ENCODE results near the gene COBLL1.

The COBLL1 gene

DNA sequence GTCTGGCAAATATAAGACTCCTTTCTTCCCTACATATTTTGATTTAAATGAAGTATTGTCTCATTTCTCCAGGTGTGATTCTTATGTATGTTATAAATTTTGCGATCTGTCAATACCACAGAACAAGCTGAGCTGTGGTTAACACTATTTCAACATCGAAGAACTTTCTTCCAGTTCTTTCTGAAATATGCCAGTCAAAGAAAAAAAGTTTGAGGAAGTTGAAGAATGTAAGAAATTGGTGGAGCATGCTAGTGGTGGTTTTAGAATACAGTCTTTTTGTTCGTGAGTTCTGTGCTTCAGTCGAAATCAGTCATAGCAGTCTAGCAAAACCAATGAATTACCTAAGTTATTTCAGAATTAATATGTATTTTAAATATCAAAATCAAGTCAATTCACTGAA lies 8.6 kb upstream of the COBLL1 start:
- no peak for DNase-seq (ENCODE audit: low read depth, low spot score)
- H3K27ac ChIP-seq (ENCODE audit: low read length), result no peak overlapping the region
- no peaks in the 10 kb centered on the region for H3K4me1 ChIP-seq (ENCODE audit: control insufficient read depth, insufficient read depth, low read length)
- no peak overlapping the region for H3K4me3 ChIP-seq (ENCODE audit: low read length)
- H3K9me3 ChIP-seq (ENCODE audit: control insufficient read depth, insufficient read depth, low read length), result no peaks in the 10 kb centered on the region
- no peaks in the 10 kb centered on the region for H3K36me3 ChIP-seq (ENCODE audit: control insufficient read depth, insufficient read depth, low read length)
- WGBS (ENCODE audit: insufficient coverage, insufficient read length), result no CpG with 5 or more reads among the region's 4 CpGs
- no peaks in the 10 kb centered on the region for H3K27me3 ChIP-seq (ENCODE audit: control insufficient read depth, insufficient read depth, low read length)

DNA sequence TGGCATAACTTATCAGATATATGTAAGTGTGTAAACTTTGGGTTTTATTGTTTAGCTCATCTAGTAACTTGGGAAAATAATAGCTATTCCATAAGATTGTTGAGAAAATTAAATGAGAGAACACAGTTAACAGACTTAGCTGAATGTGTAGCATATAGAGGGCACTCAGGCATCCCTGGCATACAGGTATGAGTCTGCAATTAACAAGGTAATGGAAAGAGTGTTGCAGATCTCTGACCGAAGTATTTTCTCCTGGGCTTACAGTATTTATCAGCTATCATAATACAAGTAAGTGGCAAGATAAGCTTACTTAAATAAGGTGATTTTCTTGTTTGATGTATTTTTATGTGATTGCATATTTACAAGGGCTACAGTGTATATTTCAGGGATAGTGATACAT lies 7.9 kb upstream of the COBLL1 start:
- H3K27me3 ChIP-seq (ENCODE audit: control insufficient read depth, insufficient read depth, low read length), result no peaks in the 10 kb centered on the region
- H3K4me1 ChIP-seq (ENCODE audit: control insufficient read depth, insufficient read depth, low read length), result no peaks in the 10 kb centered on the region
- no peaks in the 10 kb centered on the region for H3K36me3 ChIP-seq (ENCODE audit: control insufficient read depth, insufficient read depth, low read length)
- H3K9me3 ChIP-seq (ENCODE audit: control insufficient read depth, insufficient read depth, low read length), result no peaks in the 10 kb centered on the region
- H3K27ac ChIP-seq (ENCODE audit: low read length), result no peak overlapping the region
- H3K4me3 ChIP-seq (ENCODE audit: low read length), result no peak overlapping the region
- no CpG with 5 or more reads among the region's 1 CpG for WGBS (ENCODE audit: insufficient coverage, insufficient read length)
- no peak for DNase-seq (ENCODE audit: low read depth, low spot score)

DNA sequence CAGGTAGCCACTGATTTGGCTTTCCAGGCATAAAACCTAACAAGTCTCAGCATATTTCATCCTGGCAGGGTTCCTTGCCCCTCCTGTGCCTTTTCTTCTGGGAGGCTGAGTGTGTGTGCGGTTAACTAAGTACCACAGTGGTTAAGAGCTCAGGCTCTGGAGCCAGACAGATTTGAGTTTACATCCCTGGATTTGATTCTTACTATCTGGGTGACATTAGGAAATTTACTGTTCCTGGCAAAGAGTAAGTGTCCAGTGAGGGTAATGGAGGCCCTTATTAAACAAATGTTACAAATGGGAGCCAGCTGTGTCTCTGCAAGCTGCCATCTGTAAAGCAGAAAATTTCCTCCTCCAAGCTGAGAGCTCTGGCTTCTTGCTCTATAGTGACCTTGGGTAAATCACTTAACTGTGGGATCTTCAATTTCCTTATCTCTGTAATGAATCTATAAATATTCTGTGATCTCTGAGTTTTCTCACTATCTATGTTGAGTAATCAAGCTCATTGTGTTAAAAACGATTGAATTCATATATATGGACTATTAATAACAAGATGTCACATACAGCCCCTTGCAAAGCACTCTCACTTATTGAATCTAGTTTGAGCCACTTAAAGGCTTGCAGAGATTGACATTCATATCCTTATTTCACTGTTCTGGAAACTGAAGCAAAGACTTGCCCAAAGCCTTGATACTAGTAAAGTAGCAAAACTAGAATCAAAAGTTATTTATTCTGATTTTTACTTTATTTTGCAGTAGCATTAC lies 6.5 kb upstream of the COBLL1 start:
- Histone ChIP-seq H3K4me1 (ENCODE audit: control insufficient read depth, insufficient read depth, low read length) (no peaks in the 10 kb centered on the region), H3K27me3 (ENCODE audit: control insufficient read depth, insufficient read depth, low read length) (no peaks in the 10 kb centered on the region), H3K4me3 (ENCODE audit: low read length) (no peak overlapping the region), H3K9me3 (ENCODE audit: control insufficient read depth, insufficient read depth, low read length) (no peaks in the 10 kb centered on the region), H3K27ac (ENCODE audit: low read length) (no peak overlapping the region), H3K36me3 (ENCODE audit: control insufficient read depth, insufficient read depth, low read length) (no peaks in the 10 kb centered on the region)
- no peak for DNase-seq (ENCODE audit: low read depth, low spot score)
- no CpG with 5 or more reads among the region's 2 CpGs for WGBS (ENCODE audit: insufficient coverage, insufficient read length)

DNA sequence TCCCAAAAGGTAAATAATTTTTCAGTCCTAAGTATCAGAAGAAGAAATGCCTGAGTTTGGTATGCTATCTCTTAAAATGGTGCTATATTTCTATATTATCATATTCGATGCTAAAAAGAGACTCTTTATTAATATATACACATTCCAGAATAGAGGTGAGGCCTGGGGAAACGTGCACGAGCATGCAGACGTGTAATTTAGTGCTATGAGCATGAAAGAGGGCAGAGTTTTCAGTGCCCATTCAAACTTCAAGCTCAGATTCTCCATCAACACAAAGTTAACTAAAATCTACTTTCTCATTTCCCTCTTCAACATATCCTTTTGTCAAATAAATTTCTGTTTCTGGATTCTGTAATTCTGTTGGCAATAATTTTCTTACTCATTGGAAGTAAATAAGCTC lies 5.7 kb upstream of the COBLL1 start:
- H3K9me3 ChIP-seq (ENCODE audit: control insufficient read depth, insufficient read depth, low read length), result no peaks in the 10 kb centered on the region
- DNase-seq (ENCODE audit: low read depth, low spot score), result no peak
- H3K36me3 ChIP-seq (ENCODE audit: control insufficient read depth, insufficient read depth, low read length), result no peaks in the 10 kb centered on the region
- H3K27me3 ChIP-seq (ENCODE audit: control insufficient read depth, insufficient read depth, low read length), result no peaks in the 10 kb centered on the region
- WGBS (ENCODE audit: insufficient coverage, insufficient read length), result no CpG with 5 or more reads among the region's 4 CpGs
- H3K4me3 ChIP-seq (ENCODE audit: low read length), result no peak overlapping the region
- H3K27ac ChIP-seq (ENCODE audit: low read length), result no peak overlapping the region
- no peaks in the 10 kb centered on the region for H3K4me1 ChIP-seq (ENCODE audit: control insufficient read depth, insufficient read depth, low read length)

DNA sequence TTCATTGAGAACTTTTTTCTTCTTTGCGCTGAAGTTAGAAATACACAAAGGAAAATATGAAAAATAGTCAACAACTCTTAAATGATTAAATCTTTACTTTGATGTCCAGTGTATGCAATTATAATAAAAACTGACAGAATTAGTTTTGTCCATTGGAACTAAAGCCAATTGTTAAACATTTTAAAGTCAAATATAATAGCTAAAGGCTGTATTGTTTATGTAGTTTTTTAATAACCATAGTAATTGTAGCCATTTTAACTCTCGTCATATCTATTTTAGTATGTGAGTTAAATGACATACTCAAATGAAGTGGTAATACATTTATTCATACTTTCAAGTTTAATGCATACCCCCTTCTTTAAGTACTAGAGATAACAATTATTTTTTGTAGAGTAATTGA lies 4.7 kb upstream of the COBLL1 start:
- H3K27ac ChIP-seq (ENCODE audit: low read length), result no peak overlapping the region
- H3K36me3 ChIP-seq (ENCODE audit: control insufficient read depth, insufficient read depth, low read length), result no peaks in the 10 kb centered on the region
- no peaks in the 10 kb centered on the region for H3K9me3 ChIP-seq (ENCODE audit: control insufficient read depth, insufficient read depth, low read length)
- no peaks in the 10 kb centered on the region for H3K4me1 ChIP-seq (ENCODE audit: control insufficient read depth, insufficient read depth, low read length)
- no peak for DNase-seq (ENCODE audit: low read depth, low spot score)
- no peaks in the 10 kb centered on the region for H3K27me3 ChIP-seq (ENCODE audit: control insufficient read depth, insufficient read depth, low read length)
- H3K4me3 ChIP-seq (ENCODE audit: low read length), result no peak overlapping the region
- WGBS (ENCODE audit: insufficient coverage, insufficient read length), result no CpG with 5 or more reads among the region's 2 CpGs

DNA sequence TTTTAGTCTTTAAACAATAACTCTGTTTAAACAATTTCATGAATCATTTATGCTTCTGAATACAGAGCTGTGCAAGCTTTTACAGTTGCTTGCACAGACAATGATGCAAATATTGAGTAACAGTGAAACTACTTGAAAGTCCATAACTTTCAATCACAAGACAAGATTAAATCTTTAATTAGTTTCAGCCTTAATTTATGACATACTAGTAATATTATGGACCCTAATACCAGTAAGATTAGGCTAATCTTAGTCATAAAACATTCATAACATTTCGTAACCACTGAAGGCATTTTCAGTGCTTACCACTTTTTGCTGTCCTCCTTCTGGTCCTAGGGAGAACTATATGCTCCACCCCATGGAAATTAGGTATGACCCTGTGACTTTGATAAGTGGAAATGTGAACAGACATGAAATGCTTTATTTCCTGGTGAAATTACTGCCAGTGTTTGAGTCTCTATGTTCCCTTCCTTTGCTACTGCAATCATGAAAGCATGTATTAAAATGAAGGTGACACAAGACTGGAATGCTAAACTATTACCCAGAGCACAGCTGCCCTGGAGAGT lies 1.8 kb upstream of the COBLL1 start:
- Histone ChIP-seq H3K27ac (ENCODE audit: low read length) (no peak overlapping the region), H3K4me3 (ENCODE audit: low read length) (no peak overlapping the region), H3K9me3 (ENCODE audit: control insufficient read depth, insufficient read depth, low read length) (no peaks in the 10 kb centered on the region), H3K36me3 (ENCODE audit: control insufficient read depth, insufficient read depth, low read length) (no peaks in the 10 kb centered on the region), H3K4me1 (ENCODE audit: control insufficient read depth, insufficient read depth, low read length) (no peaks in the 10 kb centered on the region), H3K27me3 (ENCODE audit: control insufficient read depth, insufficient read depth, low read length) (no peaks in the 10 kb centered on the region)
- no peak for DNase-seq (ENCODE audit: low read depth, low spot score)
- no CpG with 5 or more reads among the region's 1 CpG for WGBS (ENCODE audit: insufficient coverage, insufficient read length)

DNA sequence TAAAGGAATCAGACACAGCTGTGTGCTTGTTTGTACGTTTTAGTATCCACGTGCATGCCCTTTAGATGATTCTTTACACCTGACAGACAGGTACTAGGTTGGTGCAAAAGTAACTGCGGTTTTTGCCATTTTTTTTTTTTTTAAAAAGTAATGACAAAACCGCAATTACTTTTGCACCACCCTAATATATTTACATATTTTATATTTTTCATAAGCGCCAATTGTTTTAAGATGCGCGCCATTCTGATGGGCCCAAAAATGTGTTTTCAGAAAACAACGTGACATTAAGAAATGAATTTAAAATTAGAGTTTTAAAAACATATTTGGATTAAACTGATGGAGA lies 972 bp upstream of the COBLL1 start:
- Histone ChIP-seq H3K27me3 (ENCODE audit: control insufficient read depth, insufficient read depth, low read length) (no peaks in the 10 kb centered on the region), H3K4me1 (ENCODE audit: control insufficient read depth, insufficient read depth, low read length) (no peaks in the 10 kb centered on the region), H3K4me3 (ENCODE audit: low read length) (no peak overlapping the region; the same call in 1 of the 2 replicates), H3K36me3 (ENCODE audit: control insufficient read depth, insufficient read depth, low read length) (no peaks in the 10 kb centered on the region), H3K27ac (ENCODE audit: low read length) (no peak overlapping the region), H3K9me3 (ENCODE audit: control insufficient read depth, insufficient read depth, low read length) (no peaks in the 10 kb centered on the region)
- WGBS (ENCODE audit: insufficient coverage, insufficient read length), result 100% methylated on average over 2 of the region's 8 CpGs
- no peak for DNase-seq (ENCODE audit: low read depth, low spot score)

DNA sequence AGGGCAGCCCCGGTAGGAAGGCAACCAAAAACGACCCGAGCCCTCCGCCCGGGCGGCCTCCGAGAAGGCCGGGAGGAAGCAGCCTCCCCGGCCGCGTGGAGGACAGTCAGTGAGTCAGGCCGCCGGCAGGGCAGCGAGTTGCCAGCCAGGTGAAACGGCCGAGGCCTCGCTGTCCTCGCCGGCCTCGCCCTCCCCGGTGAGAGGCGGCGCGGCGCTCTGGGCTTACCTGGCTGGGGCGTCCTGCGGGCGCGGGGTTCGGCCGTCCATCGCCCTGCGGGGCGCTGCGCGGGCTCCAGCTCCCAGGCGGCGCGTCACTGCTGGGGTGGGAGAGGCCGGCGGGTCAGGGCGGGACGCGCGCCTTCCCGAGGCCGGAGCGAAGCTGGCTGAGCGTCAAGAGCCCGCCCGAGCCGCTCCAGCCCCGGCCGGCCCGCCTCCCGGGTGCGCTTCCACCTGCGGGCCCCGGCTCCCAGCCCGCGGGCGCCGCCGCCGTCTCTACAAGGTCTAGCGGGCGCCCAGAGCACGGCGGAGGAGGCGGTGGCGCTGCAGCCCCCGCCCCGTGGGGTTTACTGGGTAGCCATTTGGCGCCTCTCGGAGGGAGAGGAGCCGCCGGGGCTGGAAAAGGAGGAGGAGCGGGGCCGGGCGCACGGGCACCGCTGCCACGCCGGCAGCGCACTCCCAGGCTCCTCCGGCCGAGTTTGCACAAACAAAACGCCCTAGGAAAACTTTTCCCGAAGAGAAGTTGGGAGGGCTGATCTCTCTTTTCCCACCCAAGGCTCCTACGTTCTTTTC lies 499 bp downstream of the COBLL1 start:
- no CpG with 5 or more reads among the region's 90 CpGs for WGBS (ENCODE audit: insufficient coverage, insufficient read length)
- Histone ChIP-seq H3K9me3 (ENCODE audit: control insufficient read depth, insufficient read depth, low read length) (no peaks in the 10 kb centered on the region), H3K27ac (ENCODE audit: low read length) (no peak overlapping the region), H3K4me3 (ENCODE audit: low read length) (peak overlapping the region; percentile 87; the same call in 1 of the 2 replicates), H3K36me3 (ENCODE audit: control insufficient read depth, insufficient read depth, low read length) (no peaks in the 10 kb centered on the region), H3K4me1 (ENCODE audit: control insufficient read depth, insufficient read depth, low read length) (no peaks in the 10 kb centered on the region), H3K27me3 (ENCODE audit: control insufficient read depth, insufficient read depth, low read length) (no peaks in the 10 kb centered on the region)
- no peak for DNase-seq (ENCODE audit: low read depth, low spot score)

DNA sequence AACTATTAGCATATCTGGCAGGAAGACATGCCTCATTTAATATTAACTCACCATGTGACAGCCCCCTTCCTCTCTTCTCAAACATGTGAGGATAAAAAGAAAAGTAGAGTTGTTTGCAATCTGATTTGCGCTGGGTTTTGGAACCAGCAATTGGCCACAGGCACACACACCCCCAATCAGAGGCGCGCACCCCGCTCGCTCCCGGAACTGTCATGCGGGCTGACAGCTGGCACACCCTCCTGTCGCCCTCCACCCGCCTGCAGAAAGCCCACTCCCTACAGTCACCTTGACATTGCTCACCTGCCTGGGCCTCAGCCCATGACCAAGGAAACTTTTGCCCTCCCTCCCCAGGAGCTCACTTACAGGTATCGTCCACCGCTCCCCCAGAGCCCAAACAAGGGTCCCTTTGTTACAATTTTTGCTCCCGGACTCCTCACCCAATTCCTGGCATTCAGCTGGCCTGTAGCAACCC lies 1.1 kb downstream of the COBLL1 start:
- Histone ChIP-seq H3K4me1 (ENCODE audit: control insufficient read depth, insufficient read depth, low read length) (no peaks in the 10 kb centered on the region), H3K27me3 (ENCODE audit: control insufficient read depth, insufficient read depth, low read length) (no peaks in the 10 kb centered on the region), H3K9me3 (ENCODE audit: control insufficient read depth, insufficient read depth, low read length) (no peaks in the 10 kb centered on the region), H3K4me3 (ENCODE audit: low read length) (peak overlapping the region; percentile 87; the same call in 1 of the 2 replicates), H3K36me3 (ENCODE audit: control insufficient read depth, insufficient read depth, low read length) (no peaks in the 10 kb centered on the region), H3K27ac (ENCODE audit: low read length) (no peak overlapping the region)
- DNase-seq (ENCODE audit: low read depth, low spot score), result no peak
- WGBS (ENCODE audit: insufficient coverage, insufficient read length), result no CpG with 5 or more reads among the region's 12 CpGs

DNA sequence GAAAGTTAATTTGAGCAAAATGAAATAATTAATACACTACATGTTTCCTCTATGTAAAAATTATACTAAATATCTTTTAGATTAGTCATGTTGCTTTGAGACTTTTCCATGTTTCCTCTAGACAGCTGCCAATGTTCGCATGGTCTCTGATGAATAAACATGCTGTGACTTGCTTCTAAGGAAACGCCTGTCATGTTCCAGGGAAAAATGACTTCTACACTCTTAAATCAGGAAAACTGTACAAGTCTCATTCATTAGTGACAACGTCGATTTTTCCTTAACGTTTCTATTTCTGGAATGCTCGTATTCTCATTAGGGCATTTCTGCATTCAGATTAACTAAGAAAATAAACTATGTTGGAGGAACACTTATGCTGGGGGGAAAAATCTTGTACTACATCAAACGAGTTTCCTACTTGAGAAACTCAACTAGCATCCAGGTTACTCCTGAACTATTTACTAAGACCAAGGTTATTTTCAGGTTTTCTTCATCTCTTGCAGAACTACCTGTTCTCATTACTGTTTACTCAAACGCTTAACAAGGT lies 1.6 kb downstream of the COBLL1 start:
- no peaks in the 10 kb centered on the region for H3K4me1 ChIP-seq (ENCODE audit: control insufficient read depth, insufficient read depth, low read length)
- H3K4me3 ChIP-seq (ENCODE audit: low read length), result no peak overlapping the region
- H3K36me3 ChIP-seq (ENCODE audit: control insufficient read depth, insufficient read depth, low read length), result no peaks in the 10 kb centered on the region
- WGBS (ENCODE audit: insufficient coverage, insufficient read length), result no CpG with 5 or more reads among the region's 8 CpGs
- no peak for DNase-seq (ENCODE audit: low read depth, low spot score)
- no peak overlapping the region for H3K27ac ChIP-seq (ENCODE audit: low read length)
- no peaks in the 10 kb centered on the region for H3K9me3 ChIP-seq (ENCODE audit: control insufficient read depth, insufficient read depth, low read length)
- H3K27me3 ChIP-seq (ENCODE audit: control insufficient read depth, insufficient read depth, low read length), result no peaks in the 10 kb centered on the region
